ENCODE data around the gene RRAGD.

RRAGD gene

DNA sequence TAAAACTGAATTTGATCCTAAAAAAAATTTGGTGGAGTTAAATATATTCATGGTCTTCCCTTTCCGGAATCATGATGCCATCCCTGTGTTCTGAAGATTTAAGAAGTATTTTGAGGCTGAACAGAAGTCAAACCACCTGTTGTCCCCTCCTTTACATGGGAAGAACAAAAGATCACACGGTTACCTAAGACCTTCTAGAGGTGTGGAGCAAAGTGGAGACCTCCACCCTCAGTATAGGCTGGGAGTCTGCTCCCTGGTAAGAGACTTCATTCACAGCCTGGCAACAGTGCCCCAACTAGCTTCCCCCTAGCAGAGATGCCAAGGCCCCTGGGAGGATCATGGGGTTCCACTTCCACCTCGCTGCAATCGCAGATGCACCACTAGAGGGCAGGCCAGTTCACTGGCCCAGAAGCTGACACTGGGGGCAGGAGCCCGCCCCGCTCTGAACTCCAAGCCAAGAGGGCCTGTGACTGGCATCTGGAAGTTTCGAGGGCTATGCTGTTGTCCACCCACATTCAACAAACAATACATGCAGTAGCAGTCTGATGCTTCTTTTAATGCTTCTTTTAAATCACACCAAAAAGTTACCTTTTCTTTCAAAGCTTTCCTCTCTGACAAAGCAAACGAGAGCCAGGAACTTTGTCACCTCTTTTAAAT, 40.1 kb downstream of the RRAGD start:
- DNase-seq = peak; percentile 71 to 73

DNA sequence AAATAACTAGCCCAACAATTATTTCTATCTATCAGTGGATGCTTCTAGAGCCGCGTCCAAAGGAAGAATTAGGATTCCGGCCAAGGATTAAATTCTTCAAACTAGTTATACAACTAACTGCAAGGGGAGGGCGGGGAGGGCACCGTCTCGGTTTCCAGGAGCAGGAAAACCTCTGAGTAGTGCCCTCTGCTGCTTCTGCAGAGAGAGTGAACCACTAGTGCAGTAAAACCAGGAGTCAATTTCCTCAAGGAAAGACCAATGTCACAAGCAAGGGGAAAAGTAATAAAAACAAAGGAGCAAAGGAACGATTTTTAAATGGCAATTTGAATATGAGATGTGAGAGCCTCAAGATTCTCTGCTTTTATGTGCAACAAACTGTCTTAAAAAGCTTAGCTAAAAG, 43.1 kb downstream of the RRAGD start:
- no peak for DNase-seq

DNA sequence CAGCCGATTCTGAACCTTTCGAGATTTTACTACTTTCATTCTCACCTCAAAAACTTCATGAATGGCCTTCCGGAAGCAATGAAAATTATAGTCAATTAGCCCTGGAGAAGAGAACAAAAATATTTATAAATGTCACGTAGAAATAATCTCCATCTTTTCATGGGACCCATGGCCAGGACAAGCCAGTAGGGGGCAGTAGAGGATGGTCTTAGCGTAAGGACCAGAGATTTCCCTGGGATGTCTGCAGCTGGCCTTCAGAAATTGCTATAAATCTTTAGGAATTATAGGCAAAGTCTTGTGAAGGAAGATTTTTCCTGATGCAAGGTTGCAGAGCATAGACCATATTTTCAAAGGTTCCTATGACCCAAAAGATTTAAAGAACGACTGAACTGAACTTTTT, 44.0 kb downstream of the RRAGD start:
- peak; percentile 35 to 52 for DNase-seq

DNA sequence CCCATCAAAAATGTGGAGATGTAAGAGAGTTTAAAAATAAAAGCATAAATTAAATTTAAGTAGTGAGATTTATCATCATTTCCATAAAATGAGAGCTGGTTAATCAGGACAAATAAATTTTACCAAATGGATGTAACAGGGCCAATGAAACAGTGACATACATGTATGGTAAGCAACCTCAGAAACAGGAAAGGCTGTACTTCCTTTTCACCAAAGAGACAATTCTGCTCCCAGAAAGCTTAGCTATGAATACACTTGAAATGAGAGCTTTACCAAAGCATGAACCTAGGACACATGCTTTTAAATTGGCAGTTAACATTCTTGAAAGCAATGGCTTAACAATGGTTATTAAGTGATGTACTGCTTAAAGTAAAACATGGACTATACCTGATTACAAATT, 47.5 kb downstream of the RRAGD start:
- DNase-seq = no peak

DNA sequence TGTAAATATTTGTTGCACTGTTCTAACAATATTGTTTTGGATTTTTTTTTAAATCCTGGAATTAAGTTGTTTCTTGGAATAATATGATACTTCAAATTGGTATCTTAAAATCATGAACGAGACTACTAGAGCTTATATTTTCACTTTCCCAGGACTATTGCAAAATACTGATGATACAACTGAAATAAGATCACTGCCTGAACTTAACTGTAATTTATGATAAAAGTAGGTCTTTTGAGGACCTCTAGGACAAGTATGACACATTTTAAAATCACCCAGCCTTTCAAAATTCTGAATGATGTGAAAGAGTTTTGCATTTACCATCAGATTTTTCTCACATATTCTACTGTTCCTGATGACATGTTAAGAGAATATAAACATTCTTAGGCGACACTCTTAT, 50.9 kb downstream of the RRAGD start:
- no peak for DNase-seq

DNA sequence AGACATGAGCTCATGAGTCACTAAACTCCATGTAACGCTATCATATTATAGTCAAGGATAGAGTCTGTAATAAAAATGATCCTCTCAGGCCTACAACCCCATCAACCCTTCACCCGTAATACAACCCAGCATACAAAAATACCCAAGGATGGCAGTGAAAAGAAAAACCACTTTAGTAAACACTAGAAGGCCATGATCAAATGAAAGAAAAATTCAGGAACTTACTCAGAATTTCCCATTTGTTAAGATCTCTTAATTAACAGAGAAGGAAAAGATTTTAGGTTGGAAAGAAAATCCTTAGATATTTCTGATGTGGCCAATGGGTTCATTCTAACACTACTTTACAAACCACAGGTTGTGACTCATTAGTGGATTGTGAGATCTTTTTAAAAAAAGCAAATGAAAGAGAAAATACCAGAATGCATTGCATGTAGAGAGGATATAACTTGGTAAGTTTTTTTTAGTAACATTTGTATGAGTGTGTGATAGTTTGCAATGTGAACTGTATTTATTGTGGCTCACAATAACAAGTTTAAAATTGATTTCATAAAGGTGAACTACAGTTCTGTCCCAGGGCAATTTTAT, 51.6 kb downstream of the RRAGD start:
- no peak for DNase-seq

DNA sequence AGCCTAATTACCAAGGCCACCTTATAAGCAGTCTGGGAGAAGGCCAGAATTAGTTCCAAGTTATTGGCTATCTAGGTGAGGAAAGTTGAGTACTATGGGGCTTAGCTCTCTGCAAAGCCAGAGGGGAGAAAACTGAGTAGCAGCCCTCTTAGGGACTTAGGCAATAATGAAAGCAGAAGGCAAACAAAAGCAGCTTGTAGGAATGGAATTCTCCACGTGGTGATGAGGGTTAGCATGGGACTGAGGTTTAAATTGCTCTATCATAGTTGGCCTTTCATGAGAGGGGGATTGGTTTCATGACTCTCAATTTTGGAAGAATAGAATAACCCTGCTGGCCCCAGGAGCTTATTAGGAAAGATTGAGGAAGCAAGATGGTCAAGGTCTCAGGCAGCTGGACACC, 52.5 kb downstream of the RRAGD start:
- DNase-seq = no peak

DNA sequence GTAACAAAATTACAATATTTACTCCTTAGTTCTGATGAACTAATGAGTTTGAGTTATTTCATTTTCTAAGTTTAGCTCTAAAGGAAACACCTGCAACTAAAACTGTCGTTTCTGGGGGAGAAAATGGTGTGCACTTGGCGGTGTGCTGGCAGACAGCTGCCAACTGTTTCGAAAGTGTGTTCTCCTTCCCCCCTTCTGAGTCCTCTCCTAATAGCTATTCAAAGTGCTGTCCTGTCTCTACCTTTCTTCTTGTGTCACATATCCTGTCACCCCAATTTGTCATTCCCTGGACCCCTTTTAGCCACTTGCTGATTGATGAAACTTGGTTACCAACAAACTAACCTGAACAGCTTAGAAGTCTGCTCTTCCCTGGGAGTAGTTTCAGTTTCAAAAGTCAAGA, 54.7 kb downstream of the RRAGD start:
- DNase-seq = no peak

DNA sequence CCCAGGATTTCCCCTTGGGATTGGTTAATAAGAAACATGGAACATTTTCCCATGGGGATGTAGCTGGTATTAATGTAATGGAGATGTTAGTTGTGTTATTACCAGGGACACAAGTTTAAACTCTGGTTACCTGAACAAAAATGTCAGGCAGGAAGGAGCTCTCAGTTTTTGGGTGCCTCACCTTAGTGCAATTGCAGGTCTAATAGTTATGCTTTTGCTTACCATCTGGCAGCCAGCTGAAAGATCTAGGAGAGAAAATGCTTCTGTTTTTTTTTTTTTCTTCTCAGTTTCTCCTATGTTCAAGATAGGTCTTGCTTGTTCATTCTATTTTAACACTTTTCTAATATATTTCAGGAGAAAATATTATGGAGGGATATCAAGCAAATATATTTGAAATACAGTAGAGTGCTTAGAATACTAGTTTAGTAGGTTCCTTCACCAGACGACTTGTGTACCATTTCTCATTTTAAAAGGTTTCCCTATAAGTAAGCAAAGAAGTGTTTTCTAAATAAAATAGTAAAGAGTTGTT, 55.4 kb downstream of the RRAGD start:
- no peak for DNase-seq

DNA sequence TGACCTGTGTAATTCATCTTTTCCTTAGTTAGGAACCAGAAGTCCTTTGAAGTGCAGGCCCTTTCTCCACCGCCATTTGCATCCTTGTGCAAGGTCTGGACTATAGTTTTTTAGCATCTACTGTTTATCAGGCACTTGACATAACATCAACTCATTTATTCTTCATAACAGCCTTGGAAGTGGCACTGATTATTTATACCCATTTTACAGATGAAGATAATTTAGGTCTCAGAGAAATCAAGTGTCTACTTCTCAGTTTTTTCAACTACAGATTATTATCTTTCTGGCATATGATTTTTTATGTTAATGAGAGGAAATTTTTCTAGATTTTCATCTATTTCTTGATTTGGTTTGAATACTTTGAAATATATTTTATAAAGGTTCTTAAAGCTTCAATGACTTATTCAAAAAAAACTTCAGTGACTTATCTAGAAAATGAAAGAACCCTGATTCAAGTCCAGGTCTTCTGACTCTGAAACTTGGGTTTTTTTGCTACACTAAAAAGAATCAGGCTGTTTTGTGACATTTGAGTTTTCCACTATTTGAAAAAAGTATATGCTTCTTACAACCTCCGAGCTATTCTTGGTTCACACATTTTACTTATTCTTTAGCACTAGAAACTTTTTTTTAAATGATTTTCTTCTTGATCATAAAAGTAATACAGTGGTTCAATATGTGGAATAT, 56.4 kb downstream of the RRAGD start:
- no peak for DNase-seq

DNA sequence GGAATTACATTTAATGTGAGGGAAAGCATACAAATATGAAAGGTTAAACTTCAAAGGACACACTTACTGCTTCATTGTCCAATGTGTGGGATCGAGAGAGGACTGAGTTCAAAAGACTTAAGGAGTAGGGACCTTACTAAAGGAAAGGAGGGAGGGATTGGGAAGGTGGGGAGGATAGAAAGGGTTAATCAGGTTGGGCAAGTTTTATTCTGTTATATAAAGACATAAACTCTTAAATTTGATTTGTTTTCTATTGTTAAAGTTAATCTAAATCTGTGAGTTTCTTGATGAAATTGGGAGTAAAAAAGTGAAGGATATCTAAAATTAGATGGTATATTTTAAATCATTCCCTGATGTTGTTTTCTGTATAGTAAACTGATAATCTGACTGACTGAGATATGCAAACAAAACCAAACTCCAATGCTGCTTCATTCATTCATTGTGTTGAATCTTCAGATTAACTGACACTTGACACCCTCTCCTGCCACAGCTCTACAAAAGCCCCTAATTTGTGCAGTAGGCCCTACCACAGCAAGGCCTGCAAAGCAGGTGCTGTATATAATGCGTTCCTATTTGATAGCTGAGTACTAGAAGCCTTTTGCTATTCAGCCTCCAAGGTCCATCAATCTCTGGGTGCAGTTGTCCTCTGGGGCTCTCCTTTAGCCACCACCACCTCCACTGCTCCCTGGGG, 58.2 kb downstream of the RRAGD start:
- no peak for DNase-seq

DNA sequence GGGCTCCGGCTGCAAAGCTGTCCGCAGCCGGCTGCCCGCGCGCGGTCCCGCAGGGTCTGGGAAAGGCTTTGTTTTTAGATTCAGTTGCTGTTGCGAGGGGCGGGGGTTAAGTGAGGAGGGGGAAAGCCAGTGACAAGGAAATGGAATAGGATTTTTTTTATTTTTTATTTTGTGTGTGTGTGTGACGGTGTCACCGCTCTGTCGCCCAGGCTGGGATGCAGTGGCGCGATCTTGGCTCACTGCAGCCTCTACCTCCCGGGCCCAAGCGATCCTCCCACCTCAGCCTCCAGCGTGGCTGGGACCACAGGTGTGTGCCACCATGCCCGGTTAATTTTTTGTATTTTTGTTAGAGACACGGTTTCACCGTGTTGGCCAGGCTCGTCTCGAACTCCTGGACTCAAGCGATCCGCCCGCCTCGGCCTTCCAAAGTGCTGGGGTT, 58.9 kb downstream of the RRAGD start:
- DNase-seq = no peak

DNA sequence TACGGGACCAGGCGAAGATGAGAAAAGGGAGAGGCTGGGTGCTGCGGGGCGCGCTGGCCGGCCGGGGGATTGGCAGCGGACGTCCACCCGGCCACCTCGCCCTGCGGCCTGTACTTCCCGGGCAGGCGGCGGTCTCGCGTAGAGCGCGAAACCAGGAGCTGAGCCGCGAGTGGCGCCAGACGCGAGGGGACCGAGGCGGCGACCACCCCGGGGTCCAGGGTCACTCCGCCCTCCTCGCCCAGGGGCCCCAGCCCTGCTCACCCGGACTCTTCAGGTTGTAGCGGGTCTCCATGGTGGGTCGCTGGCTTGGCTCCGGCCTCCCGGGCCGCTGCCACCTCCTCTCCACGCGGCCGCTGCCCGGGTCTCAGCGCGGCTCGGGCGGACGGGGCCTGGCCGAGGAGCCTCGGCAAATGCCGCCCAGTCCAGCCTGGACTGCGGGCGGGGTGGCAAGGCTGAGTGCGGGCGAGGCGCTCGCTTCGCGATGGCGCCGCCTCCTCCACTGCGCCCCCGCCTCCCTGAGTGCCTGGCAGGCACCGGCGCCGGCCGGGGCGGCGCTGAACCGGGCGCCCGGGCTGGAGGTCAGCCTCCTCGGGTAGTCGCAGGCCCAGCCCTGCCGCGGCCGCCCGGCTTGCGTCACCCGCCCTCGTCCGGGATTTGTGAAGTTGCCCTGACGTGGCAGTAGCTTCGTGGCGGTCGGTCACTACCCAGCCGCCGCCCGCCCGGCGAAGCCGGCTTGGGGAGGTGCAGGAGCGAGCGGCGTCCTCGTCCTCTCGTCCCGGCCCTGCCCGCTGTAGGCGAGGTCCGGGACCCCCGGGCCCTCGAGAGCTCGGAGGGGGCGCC, 59.6 kb downstream of the RRAGD start, which contains the start of gene UBE2J1:
UBE2J1 (minus strand) TSS at position 445 of the 840 bp plus-strand sequence; CDS start at position 292, 153 bp downstream.
- peak; percentile 61 to 64 for DNase-seq

DNA sequence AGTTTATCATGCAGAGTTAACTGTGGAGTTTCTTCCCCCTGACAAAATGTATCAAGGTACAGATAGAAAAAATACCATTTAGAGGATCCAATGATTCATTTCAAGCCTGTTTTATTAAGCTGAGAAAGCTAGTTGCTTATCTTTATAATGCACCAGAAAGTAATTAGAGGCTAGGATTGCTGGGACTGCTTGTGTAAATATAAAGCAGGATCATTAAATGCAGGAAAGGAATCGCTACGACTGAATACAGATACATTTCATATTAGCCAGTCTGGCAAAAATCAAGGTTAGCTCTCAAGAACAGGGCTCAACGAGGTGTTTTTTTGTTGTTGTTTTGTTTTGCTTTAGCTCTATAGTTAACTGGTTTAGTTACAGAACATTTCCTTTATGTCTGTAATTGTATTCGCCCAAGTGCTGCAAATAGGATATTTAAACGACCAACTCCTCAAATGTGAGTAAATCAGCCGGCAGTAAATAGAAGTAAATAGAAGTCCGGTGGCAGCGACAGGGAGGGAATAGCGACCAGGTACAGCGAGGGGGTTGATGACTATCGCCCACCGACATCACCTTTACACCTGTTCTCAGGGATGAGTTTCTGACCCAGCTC, 60.3 kb downstream of the RRAGD start:
- no peak for DNase-seq

DNA sequence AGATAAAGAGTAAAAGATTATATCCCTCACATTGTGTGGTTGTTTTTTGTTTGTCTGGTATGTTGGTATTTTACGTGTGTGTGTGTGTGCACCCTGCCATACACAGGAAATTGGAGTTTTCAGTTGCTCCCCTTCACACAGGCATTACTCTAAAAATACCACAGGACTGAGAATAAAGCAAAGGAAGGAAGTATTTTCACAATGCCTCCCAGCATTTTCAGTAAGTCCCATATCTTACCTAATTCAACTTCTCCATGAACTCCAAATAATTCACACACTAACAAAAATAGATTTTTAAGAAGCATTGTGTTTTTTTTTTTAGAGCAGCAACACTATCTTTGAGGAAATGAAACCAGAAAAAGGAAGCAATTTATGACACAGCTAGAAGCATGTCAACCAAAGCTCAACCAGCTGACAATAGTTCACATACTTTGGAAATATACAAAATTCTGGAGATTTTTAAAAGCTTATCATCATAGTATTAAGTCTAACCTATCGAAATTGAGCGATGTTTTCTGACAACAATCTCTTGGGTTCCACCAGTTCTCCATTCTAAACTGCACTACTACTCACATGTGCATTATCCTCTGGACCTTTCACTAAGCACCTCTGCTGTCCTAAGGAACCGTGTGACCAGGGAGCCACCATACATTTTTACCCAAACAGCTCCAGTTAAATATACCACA, 61.6 kb downstream of the RRAGD start:
- DNase-seq = no peak

DNA sequence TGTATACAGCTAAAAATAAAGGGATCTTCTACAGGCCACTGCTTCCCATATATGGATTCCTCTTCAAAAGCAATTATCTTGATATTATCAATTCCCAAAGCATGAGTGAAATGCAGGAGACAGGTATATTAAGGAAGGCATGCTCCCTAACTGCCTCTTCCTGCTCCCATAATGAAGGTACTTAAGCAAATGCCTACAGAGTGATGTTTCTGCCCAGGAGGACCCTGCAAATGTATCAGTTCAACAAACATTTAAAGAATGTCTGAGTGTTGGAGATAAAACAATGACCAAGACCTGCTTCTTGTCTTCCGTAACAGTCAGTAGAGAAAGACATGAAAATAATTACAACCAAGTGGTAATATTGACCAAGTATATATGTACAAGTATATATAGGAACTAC, 63.7 kb downstream of the RRAGD start:
- no peak for DNase-seq

DNA sequence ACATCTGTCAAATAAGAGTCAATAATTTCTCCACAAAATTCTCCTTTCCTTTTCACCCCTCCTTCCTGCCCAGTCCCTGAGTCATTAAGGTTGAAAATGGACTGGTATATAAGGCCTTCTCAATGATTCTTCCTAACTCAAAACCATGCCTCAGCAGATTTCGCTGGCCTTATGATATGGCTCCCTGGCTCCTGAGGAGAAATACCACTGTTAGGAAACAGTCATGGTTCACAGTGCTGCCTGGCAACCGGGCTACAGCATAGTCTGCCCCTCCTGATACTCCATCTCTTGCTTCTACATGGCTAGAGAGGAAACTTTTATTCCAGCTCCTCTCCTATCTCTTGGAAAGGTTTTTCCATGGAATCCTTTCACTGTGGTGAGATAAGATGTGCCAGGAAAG, 64.2 kb downstream of the RRAGD start:
- DNase-seq = no peak

DNA sequence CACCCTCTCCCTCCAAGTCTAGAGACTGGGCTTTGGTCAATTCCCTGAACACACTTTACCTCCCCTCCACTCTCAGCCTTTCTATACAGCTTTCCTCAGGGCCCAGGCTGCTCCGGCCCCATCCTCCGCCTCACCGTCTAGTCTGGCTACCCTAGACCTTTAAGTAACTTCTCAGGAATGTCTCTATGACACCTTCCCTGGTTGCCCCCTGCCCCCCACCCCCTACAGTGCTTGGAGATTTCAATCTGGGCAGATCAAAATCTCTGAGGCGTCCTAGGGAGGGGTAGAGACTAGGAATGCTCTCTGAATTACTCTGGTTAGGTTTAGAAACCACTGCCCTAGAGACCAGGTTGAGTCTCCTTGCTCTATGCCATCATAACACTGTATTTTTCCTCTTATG, 65.6 kb downstream of the RRAGD start:
- no peak for DNase-seq

DNA sequence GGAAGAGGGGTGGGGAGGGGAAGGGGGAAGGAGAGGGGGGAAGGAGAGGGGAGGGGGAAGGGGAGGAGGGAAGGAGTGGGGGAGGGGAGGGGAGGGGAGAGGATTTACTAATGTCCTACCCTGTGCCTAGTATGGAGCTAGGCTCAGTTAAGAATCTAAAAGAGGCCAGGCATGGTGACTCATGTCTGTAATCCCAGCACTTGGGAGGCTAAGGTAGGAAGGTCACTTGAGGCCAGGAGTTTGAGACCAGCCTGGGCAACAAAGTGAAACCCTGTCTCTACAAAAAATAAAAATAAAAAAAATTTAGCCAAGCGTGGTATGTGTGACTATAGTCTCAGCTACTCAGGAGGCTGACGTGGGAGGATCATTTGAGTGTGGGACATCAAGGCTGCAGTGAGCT, 72.5 kb downstream of the RRAGD start:
- no peak for DNase-seq

DNA sequence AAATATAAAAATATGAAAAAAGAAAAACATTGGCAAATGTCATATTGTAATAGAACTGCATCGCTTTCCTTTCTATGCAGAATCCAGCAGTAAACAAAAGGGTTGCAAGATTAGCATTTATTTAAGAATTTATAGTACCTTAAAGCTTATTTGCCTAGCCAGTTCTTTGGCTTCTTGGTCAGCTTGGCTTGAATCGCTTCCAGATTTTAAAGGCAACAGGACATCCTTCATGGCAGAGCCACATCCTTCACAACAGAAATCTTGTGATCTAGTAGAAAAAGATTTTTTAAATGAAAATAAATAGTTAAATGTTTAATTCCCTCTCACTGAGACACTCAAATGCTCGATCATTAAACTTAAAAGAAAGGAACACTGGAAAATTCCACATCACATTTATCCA, 76.9 kb downstream of the RRAGD start:
- DNase-seq = no peak

DNA sequence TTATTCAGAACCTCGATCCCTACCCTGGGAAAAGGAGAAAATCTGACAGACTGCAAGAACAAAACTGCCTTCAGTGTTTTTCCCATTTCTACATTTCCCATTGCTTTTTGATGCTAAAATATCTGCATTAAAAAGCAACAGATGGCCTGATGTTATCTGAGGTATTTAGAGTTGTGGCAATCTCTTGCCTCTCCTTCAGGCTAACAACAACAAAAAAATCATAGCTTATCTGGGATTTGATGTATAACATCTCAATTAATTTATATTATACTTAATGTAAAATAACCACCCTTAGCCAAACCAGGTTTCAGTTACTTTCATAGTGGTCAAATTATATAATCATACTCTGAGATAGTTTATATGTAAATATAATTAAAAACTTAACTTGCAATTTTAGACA, 81.2 kb downstream of the RRAGD start:
- DNase-seq = no peak

DNA sequence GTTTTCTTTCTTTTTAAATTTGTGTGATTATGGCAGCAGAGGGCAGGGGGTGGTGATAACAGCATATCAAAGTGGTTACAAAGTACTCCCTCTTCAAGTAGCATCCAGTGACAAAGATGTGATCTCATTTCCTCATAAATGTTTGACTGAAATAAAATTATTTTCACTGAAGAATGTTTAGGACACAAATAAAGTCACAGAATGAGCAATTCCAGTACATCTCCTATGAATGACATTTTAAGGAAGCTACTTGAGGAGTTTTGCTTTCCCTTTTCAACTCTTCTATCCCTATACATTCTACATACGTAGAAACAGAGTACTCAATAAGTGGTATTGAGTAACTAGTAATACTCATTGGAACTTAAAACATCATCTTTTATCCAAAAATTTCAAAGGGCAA, 83.1 kb downstream of the RRAGD start:
- DNase-seq = no peak

Measured in stimulated activated CD4-positive, alpha-beta T cell treated with anti-CD3 and anti-CD28 coated beads, Interleukin-4, amount 100 ng/mL, for 4 hours (primary cell).